Articular chondrocyte of knee joint (primary cell): Measurements from ENCODE around the gene SMS. TPM values are rescaled to one million over a fixed set of nuclear protein-coding genes. Genes with fewer than 3 reads are reported as not detected.

Source experiments
- total RNA-seq: library from RNA; depleted of rRNA; stranded (reverse); fragments of >200 nt; gene quantifications from 2 replicates; pipeline ENCODE4 v1.2.3, GENCODE V29; 2012

SMS gene
- total RNA-seq, result 53.2 and 62.6 TPM in 2 replicates

GRCh38 chrX:21940356-21940829 lies at the start of gene SMS:
Gene SMS, plus strand, starts transcription at chrX:21940709. Its CDS starts 116 bp downstream, at chrX:21940825.

GRCh38 chrX:22032084-22032483 lies 91.6 kb downstream of the SMS start, which contains the start of gene PHEX:
Gene PHEX, plus strand, starts transcription at chrX:22032325. Its CDS starts 681 bp downstream, at chrX:22033006.

Other genes with a start within 250 kb of the SMS start
- not detected in 2 replicates for gene SMPX, start 182.6 kb upstream of the SMS start, total RNA-seq
- gene MBTPS2, start 101.1 kb upstream of the SMS start, total RNA-seq, result 13.2 and 13.9 TPM in 2 replicates
- gene YY2, start 84.7 kb upstream of the SMS start, total RNA-seq, result 1.8 and 2.5 TPM in 2 replicates
- 0.76 and 1.3 TPM in 2 replicates for gene PHEX, start 91.6 kb downstream of the SMS start, total RNA-seq